Ovary (tissue), 9 donors: ENCODE data around the gene RHBG. TPM values are rescaled to one million over a fixed set of nuclear protein-coding genes. Genes with fewer than 3 reads are reported as not detected.

ENCODE experiments used
- DNase-seq, 5 donors: peaks; one replicate each; pipeline ENCODE4 v3.0.0-alpha.2; 2019 to 2020
- H3K27ac ChIP-seq, 2 donors: fragments of 200-600 bp; one replicate each; pipeline versions ENCODE4 v1.5.1 to v1.8.0; 2019 to 2022
- H3K27me3 ChIP-seq: fragments of 200-600 bp; one replicate; pipeline ENCODE4 v1.8.0; 2022
- H3K36me3 ChIP-seq: fragments of 200-600 bp; sonication (generic); one replicate; pipeline ENCODE4 v1.5.1; 2019
- H3K4me1 ChIP-seq: one replicate; pipeline ENCODE4 v1.8.1; 2013; ENCODE audit warnings: mild to moderate bottlenecking, moderate library complexity; ENCODE audit not compliant: insufficient read depth
- H3K4me3 ChIP-seq: fragments of 200-600 bp; sonication (generic); one replicate; pipeline ENCODE4 v1.5.1; 2017
- H3K9me3 ChIP-seq, 2 donors: fragments of 200-600 bp in 1 of 2; sonication (generic) in 1 of 2; one replicate each; pipeline versions ENCODE4 v1.5.1 to v1.8.1; 2013 to 2019; ENCODE audit warnings: mild to moderate bottlenecking in 1 of 2, moderate library complexity in 1 of 2
- CTCF ChIP-seq, 3 donors: fragments of 450-650 bp in 2 of 3; fragments of 200-600 bp in 1 of 3; IDR thresholded peaks; one replicate each; pipeline versions ENCODE4 v1.5.1 to v1.8.0; 2016 to 2022; ENCODE audit warnings: antibody characterized with exemption in 3 of 3, mild to moderate bottlenecking in 1 of 3
- EP300 ChIP-seq: sonication (generic); formaldehyde crosslinking; IDR thresholded peaks from one replicate; pipeline ENCODE4 v1.6.1; 2017; ENCODE audit warnings: antibody characterized with exemption
- POLR2A ChIP-seq: fragments of 450-650 bp; IDR thresholded peaks from one replicate; pipeline ENCODE4 v1.6.1; 2017; ENCODE audit warnings: antibody characterized with exemption, mild to moderate bottlenecking, moderate library complexity
- WGBS, 3 donors: extraction: QIAGEN DNeasy Blood & Tissue Kit in 1 of 3; methylation state at CpG; one replicate each; pipeline versions ENCODE4 v1.1.5 to v1.1.7; 2013 to 2017; 5-methylcytosine and 5-hydroxymethylcytosine counted together
- intact Hi-C, 4 donors: fragments of 100-400 bp; cut with DNase I; formaldehyde crosslinking; loops; one replicate each; pipeline versions ENCODE4 v1.11.0 to v1.15.1; 2022 to 2023
- polyA plus RNA-seq, 2 donors: library from polyadenylated mRNA; stranded (reverse); fragments of 200-250 nt in 1 of 2; fragments of 350-450 nt in 1 of 2; fragmentation: Illumina TruSeq in 1 of 2; extraction: RNeasy Lipid Tissue Mini Kit (QIAGEN cat#74804) in 1 of 2; gene quantifications; one replicate each; pipeline ENCODE4 v1.2.3, GENCODE V29; 2013 to 2014
- total RNA-seq, 7 donors: library from RNA; depleted of rRNA in 2 of 7; stranded (reverse); fragments of >200 nt in 2 of 7; fragmentation: NEBNext Ultra II Directional in 3 of 7; extraction: Animal tissue kit (Norgen Biotek cat#: 25700) in 3 of 7; gene quantifications; one replicate each; pipeline versions ENCODE4 v1.1.0 to v1.2.4, GENCODE V29; 2016 to 2023
- donor health status: DM: no; HTN: no; CAD: no; lungs with moderate emphysema.
- donor health status: DM: no; HTN: no; CAD: no.
- donor health status: Bipolar disorder and iron deficiency.
- donor health status: DM: yes; HTN: yes; CAD: no.
- donor health status: DM: no; HTN: no; CAD: no.
- donor health status: DM: yes; HTN: yes; CAD: no.

RHBG gene
- total and polyA plus RNA-seq, 9 donors = 2.3 to 27.4 (median 13.6) TPM

- H3K4me1 ChIP-seq = peaks cover 6% of the 10 kb centered on the region
- TF ChIP-seq EP300 (no peak), CTCF (IDR thresholded peaks at IDR 0.05) (no peak), POLR2A (no peak)
- no peaks in the 10 kb centered on the region for H3K36me3 ChIP-seq
- DNase-seq = no peak
- H3K9me3 ChIP-seq = no peaks in the 10 kb centered on the region
- 8 to 11% (median 9%) methylated on average over 70 to 73 of the region's 73 CpGs for WGBS, 3 donors
- intact Hi-C loops = loop anchor here in 3 of 4 donors (5.0 to 10.0 kb wide), 3 partner anchors 56 to 216 kb away; partner anchors contain the start of gene GPATCH4 (in 1 of the 3)
- no peak overlapping the region for H3K27ac ChIP-seq
- no peaks in the 10 kb centered on the region for H3K27me3 ChIP-seq
- no peak overlapping the region for H3K4me3 ChIP-seq
Observed at GRCh38 chr1:156388174-156389137, 19.4 kb downstream of the RHBG start.

GRCh38 chr1:156389311-156389710 lies 20.3 kb downstream of the RHBG start:
- Histone ChIP-seq H3K4me3 (no peak overlapping the region), H3K27ac (no peak overlapping the region), H3K9me3 (no peaks in the 10 kb centered on the region), H3K4me1 (peaks cover 6% of the 10 kb centered on the region), H3K27me3 (no peaks in the 10 kb centered on the region), H3K36me3 (no peaks in the 10 kb centered on the region)
- no peak for DNase-seq
- 92 to 93% (median 93%) methylated on average over 8 of the region's 8 CpGs for WGBS, 3 donors
- intact Hi-C loops = loop anchor here in 3 of 4 donors (5.0 to 10.0 kb wide), 3 partner anchors 55 to 215 kb away; partner anchors contain the start of gene GPATCH4 (in 1 of the 3)
- TF ChIP-seq EP300 (no peak), POLR2A (no peak), CTCF (IDR thresholded peaks at IDR 0.05) (no peak)

GRCh38 chr1:156390469-156391365 lies 21.7 kb downstream of the RHBG start:
- H3K9me3 ChIP-seq = no peaks in the 10 kb centered on the region
- no peak for DNase-seq
- H3K27ac ChIP-seq = no peak overlapping the region
- intact Hi-C loops = loop anchor here in 1 of 4 donors (5.0 kb wide), 1 partner anchor 42 kb away; no protein-coding TSS in a partner anchor
- H3K4me1 ChIP-seq = peaks cover 6% of the 10 kb centered on the region
- TF ChIP-seq EP300 (no peak), POLR2A (no peak), CTCF (IDR thresholded peaks at IDR 0.05) (no peak)
- H3K36me3 ChIP-seq = no peaks in the 10 kb centered on the region
- H3K27me3 ChIP-seq = no peaks in the 10 kb centered on the region
- WGBS, 3 donors = 60 to 63% (median 61%) methylated on average over 20 of the region's 20 CpGs
- H3K4me3 ChIP-seq = no peak overlapping the region

GRCh38 chr1:156391366-156391677 lies 22.3 kb downstream of the RHBG start:
- no peak overlapping the region for H3K4me3 ChIP-seq
- no peaks in the 10 kb centered on the region for H3K27me3 ChIP-seq
- intact Hi-C loops = loop anchor here in 1 of 4 donors (5.0 kb wide), 1 partner anchor 41 kb away; no protein-coding TSS in a partner anchor
- WGBS, 3 donors = 81 to 86% (median 82%) methylated on average over 11 of the region's 11 CpGs
- DNase-seq = no peak
- no peak overlapping the region for H3K27ac ChIP-seq
- H3K4me1 ChIP-seq = peaks cover 6% of the 10 kb centered on the region
- TF ChIP-seq POLR2A (no peak), EP300 (no peak), CTCF (IDR thresholded peaks at IDR 0.05) (no peak)
- H3K9me3 ChIP-seq = no peaks in the 10 kb centered on the region
- no peaks in the 10 kb centered on the region for H3K36me3 ChIP-seq
